Cardiac septum (tissue), 1 donor: ENCODE measurements around the gene PTPN18. TPM values are rescaled to one million over a fixed set of nuclear protein-coding genes. Genes with fewer than 3 reads are reported as not detected.

Experiments used
- DNase-seq: peaks from one replicate; pipeline ENCODE4 v3.0.0-alpha.2; 2020; ENCODE audit warnings: low spot score
- intact Hi-C: fragments of 100-400 bp; cut with DNase I; formaldehyde crosslinking; loops from one replicate; pipeline ENCODE4 v1.14.0; 2022
- total RNA-seq: library from RNA; stranded (reverse); fragmentation: NEBNext Ultra II Directional; extraction: Animal tissue kit (Norgen Biotek cat#: 25700); gene quantifications from one replicate; pipeline ENCODE4 v1.2.1, GENCODE V29; 2021
- donor health status: DM: no; HTN: no; CAD: no.

PTPN18 gene
- total RNA-seq, 1 donor from 2014 or later, result 13.4 TPM

GRCh38 chr2:130376433-130377293 lies 20.8 kb downstream of the PTPN18 start:
- DNase-seq, result no peak
- intact Hi-C loops, result no loop called here

- intact Hi-C loops, result no loop called here
- DNase-seq, result no peak
These were observed 21.6 kb downstream of the PTPN18 start for GRCh38 chr2:130377491-130377890.

- intact Hi-C loops, result no loop called here
- no peak for DNase-seq
These were observed 22.5 kb downstream of the PTPN18 start for GRCh38 chr2:130378206-130378897.

GRCh38 chr2:130378898-130379214 lies 23.0 kb downstream of the PTPN18 start:
- intact Hi-C loops, result no loop called here
- DNase-seq, result no peak

- DNase-seq, result no peak
- intact Hi-C loops, result no loop called here
These were observed 24.5 kb downstream of the PTPN18 start for GRCh38 chr2:130380096-130380934.

- DNase-seq, result no peak
These were observed 25.3 kb downstream of the PTPN18 start for GRCh38 chr2:130381145-130381544.

GRCh38 chr2:130381619-130382018 lies 25.8 kb downstream of the PTPN18 start:
- no peak for DNase-seq

More at GRCh38 chr2:130381145-130381544, 25.3 kb downstream of the PTPN18 start:
- intact Hi-C loops, result no loop called here

GRCh38 chr2:130382313-130382917 lies 26.6 kb downstream of the PTPN18 start:
- intact Hi-C loops, result no loop called here
- no peak for DNase-seq

More at GRCh38 chr2:130381619-130382018, 25.8 kb downstream of the PTPN18 start:
- intact Hi-C loops, result no loop called here

- intact Hi-C loops, result no loop called here
- DNase-seq, result no peak
These were observed 29.9 kb downstream of the PTPN18 start for GRCh38 chr2:130385709-130386108.

- intact Hi-C loops, result no loop called here
- DNase-seq, result no peak
These were observed 31.2 kb downstream of the PTPN18 start for GRCh38 chr2:130387071-130387400.

GRCh38 chr2:130387804-130388203 lies 31.9 kb downstream of the PTPN18 start:
- no peak for DNase-seq
- intact Hi-C loops, result no loop called here

GRCh38 chr2:130388221-130388907 lies 32.5 kb downstream of the PTPN18 start:
- intact Hi-C loops, result no loop called here
- no peak for DNase-seq

- intact Hi-C loops, result no loop called here
- no peak for DNase-seq
These were observed 33.5 kb downstream of the PTPN18 start for GRCh38 chr2:130389358-130389757.

- intact Hi-C loops, result loop anchor here (2.0 kb wide), 1 partner anchor 17 kb away; no protein-coding TSS in a partner anchor
- no peak for DNase-seq
These were observed 33.9 kb downstream of the PTPN18 start for GRCh38 chr2:130389783-130390182.

- no peak for DNase-seq
- intact Hi-C loops, result loop anchor here (2.0 kb wide), 1 partner anchor 18 kb away; no protein-coding TSS in a partner anchor
These were observed 34.7 kb downstream of the PTPN18 start for GRCh38 chr2:130390460-130391057.

- intact Hi-C loops, result loop anchor here (2.0 kb wide), 1 partner anchor 18 kb away; no protein-coding TSS in a partner anchor
- peak; percentile 93 for DNase-seq
These were observed 35.4 kb downstream of the PTPN18 start for GRCh38 chr2:130391058-130391871.

- intact Hi-C loops, result loop anchor here (2.0 kb wide), 1 partner anchor 19 kb away; no protein-coding TSS in a partner anchor
- DNase-seq, result no peak
These were observed 36.2 kb downstream of the PTPN18 start for GRCh38 chr2:130391872-130392670.
